ENCODE data around the gene KCNQ1OT1. TPM values are rescaled to one million over a fixed set of nuclear protein-coding genes. Genes with fewer than 3 reads are reported as not detected.

The KCNQ1OT1 gene
- total RNA-seq, 4 donors from 2014 or later = 0.66 to 2.5 (median 1.3) TPM

DNA sequence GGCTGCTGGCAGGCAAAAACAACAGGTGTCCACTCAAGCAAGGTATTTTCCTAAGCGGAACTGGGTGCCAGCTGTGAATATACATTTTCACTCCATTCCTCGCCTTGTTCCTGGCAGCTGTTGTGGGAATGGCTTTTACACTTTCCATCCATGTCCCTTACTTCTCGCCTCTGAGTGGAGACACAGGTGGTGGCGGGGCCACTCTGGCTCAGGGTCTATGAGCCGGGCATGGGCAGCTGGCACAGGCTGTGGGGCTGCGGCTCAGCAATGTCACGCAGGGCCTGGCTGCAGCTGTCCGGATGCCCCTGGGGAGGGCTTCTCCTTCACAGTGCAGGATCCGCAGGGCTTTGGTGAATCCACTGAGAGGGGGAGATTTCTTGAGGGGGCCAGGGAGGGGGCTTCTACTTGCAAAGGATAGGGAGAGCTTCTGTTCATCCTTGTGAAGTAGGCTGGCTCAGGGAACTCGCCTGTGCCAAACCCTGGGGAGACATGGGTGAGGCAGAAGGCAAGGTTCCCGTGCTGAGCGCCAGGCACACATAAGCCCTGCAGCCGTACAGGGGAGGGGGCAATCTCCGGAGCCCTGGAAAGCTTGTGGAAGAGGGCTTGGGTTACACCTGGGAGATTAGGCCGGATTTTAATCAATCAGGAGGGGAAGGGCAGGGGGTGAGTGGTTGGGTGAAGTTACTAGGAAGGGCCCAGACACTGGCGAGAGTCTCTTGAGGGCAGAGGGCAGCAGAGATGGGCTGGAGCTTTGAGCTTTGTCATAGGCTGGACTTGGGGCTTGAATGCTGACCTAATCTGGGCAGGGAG is 45.7 kb downstream of the KCNQ1OT1 start:
- Histone ChIP-seq H3K36me3 (no peaks in the 10 kb centered on the region), H3K27ac (replicated peaks in 1 of 4) (no peak overlapping the region), H3K4me3 (no peak overlapping the region), H3K9me3 (peaks cover 2 to 75% (median 31%) of the 10 kb centered on the region in 4 donors), H3K4me1 (no peaks in the 10 kb centered on the region), H3K27me3 (no peaks in the 10 kb centered on the region)
- intact Hi-C loops (cut with DNase I) = no loop called here
- DNase-seq (ENCODE audit: extremely low spot score) = peak; percentile 64
- WGBS = 91% methylated on average over 16 of the region's 16 CpGs
- TF ChIP-seq POLR2AphosphoS5 (IDR thresholded peaks at IDR 0.05) (no peak), POLR2A (IDR thresholded peaks at IDR 0.05; ENCODE audit: low read depth) (no peak), EP300 (IDR thresholded peaks at IDR 0.05) (no peak)
- TF ChIP-seq, protein P1, sequence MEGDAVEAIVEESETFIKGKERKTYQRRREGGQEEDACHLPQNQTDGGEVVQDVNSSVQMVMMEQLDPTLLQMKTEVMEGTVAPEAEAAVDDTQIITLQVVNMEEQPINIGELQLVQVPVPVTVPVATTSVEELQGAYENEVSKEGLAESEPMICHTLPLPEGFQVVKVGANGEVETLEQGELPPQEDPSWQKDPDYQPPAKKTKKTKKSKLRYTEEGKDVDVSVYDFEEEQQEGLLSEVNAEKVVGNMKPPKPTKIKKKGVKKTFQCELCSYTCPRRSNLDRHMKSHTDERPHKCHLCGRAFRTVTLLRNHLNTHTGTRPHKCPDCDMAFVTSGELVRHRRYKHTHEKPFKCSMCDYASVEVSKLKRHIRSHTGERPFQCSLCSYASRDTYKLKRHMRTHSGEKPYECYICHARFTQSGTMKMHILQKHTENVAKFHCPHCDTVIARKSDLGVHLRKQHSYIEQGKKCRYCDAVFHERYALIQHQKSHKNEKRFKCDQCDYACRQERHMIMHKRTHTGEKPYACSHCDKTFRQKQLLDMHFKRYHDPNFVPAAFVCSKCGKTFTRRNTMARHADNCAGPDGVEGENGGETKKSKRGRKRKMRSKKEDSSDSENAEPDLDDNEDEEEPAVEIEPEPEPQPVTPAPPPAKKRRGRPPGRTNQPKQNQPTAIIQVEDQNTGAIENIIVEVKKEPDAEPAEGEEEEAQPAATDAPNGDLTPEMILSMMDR (IDR thresholded peaks at IDR 0.05) = no peak

DNA sequence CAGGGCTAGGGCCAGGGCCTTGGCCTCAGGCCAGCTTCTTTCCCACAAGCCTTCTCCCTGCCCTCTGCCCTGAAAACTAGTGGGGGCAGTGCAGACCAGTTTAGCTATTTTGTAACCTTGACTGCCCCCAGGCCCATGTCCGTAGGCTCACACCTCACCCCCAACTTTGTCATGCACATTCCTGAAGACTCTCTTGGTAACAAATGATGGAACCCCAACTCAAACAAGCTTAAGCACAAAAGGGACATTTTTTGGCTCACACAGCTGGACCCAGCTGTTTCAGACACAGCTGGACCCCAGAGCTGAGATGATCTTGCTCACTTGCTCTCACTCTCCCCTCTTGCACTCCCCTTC is 46.6 kb downstream of the KCNQ1OT1 start:
- WGBS = 100% methylated on average over 1 of the region's 1 CpG
- no peak overlapping the region for H3K27ac ChIP-seq (replicated peaks in 1 of 4)
- no peaks in the 10 kb centered on the region for H3K36me3 ChIP-seq
- DNase-seq (ENCODE audit: extremely low spot score) = no peak
- intact Hi-C loops (cut with DNase I) = no loop called here
- no peaks in the 10 kb centered on the region for H3K4me1 ChIP-seq
- H3K4me3 ChIP-seq = no peak overlapping the region
- TF ChIP-seq, protein P1 (IDR thresholded peaks at IDR 0.05) = no peak
- TF ChIP-seq POLR2A (IDR thresholded peaks at IDR 0.05; ENCODE audit: low read depth) (no peak), EP300 (IDR thresholded peaks at IDR 0.05) (no peak), POLR2AphosphoS5 (IDR thresholded peaks at IDR 0.05) (no peak)
- H3K9me3 ChIP-seq = peaks cover 2 to 85% (median 32%) of the 10 kb centered on the region in 4 donors
- no peaks in the 10 kb centered on the region for H3K27me3 ChIP-seq

DNA sequence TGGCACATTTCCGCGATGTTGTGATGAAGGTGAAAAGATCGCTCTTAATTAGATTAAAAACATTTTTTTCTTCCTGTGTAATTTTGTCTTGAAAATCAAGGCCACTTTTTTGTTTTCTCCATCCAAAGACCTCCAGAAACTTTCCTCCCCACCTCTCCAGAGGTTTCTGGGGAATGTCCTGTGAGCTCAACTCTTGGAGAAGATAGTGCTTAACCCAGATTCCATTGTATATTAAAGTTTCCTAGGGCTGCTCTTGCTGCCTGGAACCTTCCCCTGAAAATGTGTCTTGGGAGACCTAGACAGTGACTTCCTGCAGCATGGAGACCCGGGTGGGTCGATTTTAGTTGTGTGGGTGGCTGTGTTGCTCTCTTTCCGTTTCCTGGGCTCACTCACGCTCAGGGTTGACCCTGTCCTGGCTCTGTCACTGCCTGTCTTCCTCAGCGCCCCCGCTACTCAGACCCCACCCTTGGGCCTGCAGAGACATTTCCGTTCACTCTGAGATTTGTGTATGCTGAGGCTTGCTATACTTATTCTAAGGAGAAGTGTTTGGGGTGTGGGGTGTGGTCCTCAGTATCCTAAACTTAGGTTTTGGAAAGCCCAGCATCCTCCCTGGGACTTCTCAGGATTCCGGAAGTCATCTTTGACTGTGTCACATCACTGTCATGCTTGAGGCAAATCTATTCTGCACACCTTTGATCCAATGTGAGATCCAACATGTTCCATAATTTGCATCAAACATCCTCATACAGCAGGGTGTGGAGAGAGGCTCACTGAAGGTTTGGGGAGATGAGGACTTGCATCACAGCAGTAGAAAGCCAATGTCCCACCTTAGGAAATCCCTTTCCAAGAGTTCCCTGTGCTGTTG is 47.2 kb downstream of the KCNQ1OT1 start:
- intact Hi-C loops (cut with DNase I) = no loop called here
- Histone ChIP-seq H3K4me3 (no peak overlapping the region), H3K36me3 (no peaks in the 10 kb centered on the region), H3K27me3 (no peaks in the 10 kb centered on the region), H3K4me1 (no peaks in the 10 kb centered on the region), H3K27ac (replicated peaks in 1 of 4) (no peak overlapping the region), H3K9me3 (peaks cover 2 to 84% (median 36%) of the 10 kb centered on the region in 4 donors)
- DNase-seq (ENCODE audit: extremely low spot score) = peak; percentile 83
- 74% methylated on average over 11 of the region's 11 CpGs for WGBS
- no peak for TF ChIP-seq POLR2AphosphoS5 (IDR thresholded peaks at IDR 0.05)
- no peak for TF ChIP-seq POLR2A (IDR thresholded peaks at IDR 0.05; ENCODE audit: low read depth)
- TF ChIP-seq, protein P1 (IDR thresholded peaks at IDR 0.05) = no peak

DNA sequence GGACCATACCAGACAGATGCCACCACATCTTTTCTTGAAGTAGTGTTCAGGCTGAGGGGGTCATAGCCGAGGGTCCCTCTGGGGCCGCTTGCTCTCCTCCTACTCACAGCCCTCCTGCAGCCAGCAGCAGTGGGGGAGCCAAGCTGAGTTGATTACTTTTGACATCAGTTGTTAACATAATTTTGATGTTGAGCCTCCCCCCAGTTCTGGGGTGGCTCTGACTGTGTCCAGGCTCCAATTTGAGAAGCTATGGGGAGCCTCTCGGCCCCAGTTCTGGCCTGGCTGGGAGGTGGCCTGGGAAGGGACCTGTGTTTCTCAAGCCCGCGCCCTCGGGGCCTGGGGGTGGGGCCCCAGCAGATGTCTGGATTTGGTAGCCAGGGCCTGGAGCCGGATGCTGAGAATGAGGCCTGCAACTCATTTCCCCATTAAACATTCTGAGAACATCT is 47.9 kb downstream of the KCNQ1OT1 start:
- H3K9me3 ChIP-seq = peaks cover 2 to 89% (median 40%) of the 10 kb centered on the region in 4 donors

More for the DNA sequence above, 47.9 kb downstream of the KCNQ1OT1 start:
- Histone ChIP-seq H3K27ac (replicated peaks in 1 of 4) (no peak overlapping the region), H3K27me3 (no peaks in the 10 kb centered on the region), H3K4me3 (no peak overlapping the region), H3K4me1 (no peaks in the 10 kb centered on the region), H3K36me3 (no peaks in the 10 kb centered on the region)
- 78% methylated on average over 7 of the region's 7 CpGs for WGBS
- TF ChIP-seq POLR2AphosphoS5 (IDR thresholded peaks at IDR 0.05) (no peak), POLR2A (IDR thresholded peaks at IDR 0.05; ENCODE audit: low read depth) (no peak), EP300 (IDR thresholded peaks at IDR 0.05) (no peak)
- TF ChIP-seq, protein P1 (IDR thresholded peaks at IDR 0.05) = no peak
- DNase-seq (ENCODE audit: extremely low spot score) = peak; percentile 34
- intact Hi-C loops (cut with DNase I) = no loop called here
